ENCODE data around the gene FN3K.
A peak's percentile ranks its signal among the peaks of the same experiment; 100 is the strongest.

Gene FN3K

GRCh38 chr17:82752371-82753200 is 17.2 kb downstream of the FN3K start:
- no peak for DNase-seq (ENCODE audit: low spot score)

DNA sequence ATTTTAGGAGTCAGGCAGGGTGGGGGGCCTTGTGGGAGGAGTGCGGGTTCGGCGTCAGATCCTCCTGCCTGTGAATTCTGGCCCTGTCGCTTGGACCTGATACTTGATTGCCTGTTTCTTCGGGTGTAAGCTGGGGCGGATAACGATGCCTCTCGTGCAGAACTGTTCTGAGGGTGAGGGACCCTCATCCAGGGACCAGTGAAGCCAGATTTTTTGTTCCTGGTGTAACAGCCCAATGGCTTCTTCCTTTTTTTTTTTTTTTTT is 17.7 kb downstream of the FN3K start:
- TF ChIP-seq, protein P1, sequence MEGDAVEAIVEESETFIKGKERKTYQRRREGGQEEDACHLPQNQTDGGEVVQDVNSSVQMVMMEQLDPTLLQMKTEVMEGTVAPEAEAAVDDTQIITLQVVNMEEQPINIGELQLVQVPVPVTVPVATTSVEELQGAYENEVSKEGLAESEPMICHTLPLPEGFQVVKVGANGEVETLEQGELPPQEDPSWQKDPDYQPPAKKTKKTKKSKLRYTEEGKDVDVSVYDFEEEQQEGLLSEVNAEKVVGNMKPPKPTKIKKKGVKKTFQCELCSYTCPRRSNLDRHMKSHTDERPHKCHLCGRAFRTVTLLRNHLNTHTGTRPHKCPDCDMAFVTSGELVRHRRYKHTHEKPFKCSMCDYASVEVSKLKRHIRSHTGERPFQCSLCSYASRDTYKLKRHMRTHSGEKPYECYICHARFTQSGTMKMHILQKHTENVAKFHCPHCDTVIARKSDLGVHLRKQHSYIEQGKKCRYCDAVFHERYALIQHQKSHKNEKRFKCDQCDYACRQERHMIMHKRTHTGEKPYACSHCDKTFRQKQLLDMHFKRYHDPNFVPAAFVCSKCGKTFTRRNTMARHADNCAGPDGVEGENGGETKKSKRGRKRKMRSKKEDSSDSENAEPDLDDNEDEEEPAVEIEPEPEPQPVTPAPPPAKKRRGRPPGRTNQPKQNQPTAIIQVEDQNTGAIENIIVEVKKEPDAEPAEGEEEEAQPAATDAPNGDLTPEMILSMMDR (IDR thresholded peaks at IDR 0.05) = no peak
- no peak for DNase-seq (ENCODE audit: low spot score)
- Histone ChIP-seq H3K27ac (no peak overlapping the region), H3K4me3 (peak overlapping the region; percentile 99)

More at GRCh38 chr17:82752371-82753200, 17.2 kb downstream of the FN3K start:
- Histone ChIP-seq H3K27ac (peak overlapping the region; percentile 80 to 96), H3K4me3 (peak overlapping the region; percentile 99)
- TF ChIP-seq, protein P1 (IDR thresholded peaks at IDR 0.05) = no peak

- Histone ChIP-seq H3K27ac (no peak overlapping the region), H3K4me3 (no peak overlapping the region)
- TF ChIP-seq, protein P1 (IDR thresholded peaks at IDR 0.05) = no peak
- no peak for DNase-seq (ENCODE audit: low spot score)
These were observed 19.1 kb downstream of the FN3K start for GRCh38 chr17:82754297-82755208.

DNA sequence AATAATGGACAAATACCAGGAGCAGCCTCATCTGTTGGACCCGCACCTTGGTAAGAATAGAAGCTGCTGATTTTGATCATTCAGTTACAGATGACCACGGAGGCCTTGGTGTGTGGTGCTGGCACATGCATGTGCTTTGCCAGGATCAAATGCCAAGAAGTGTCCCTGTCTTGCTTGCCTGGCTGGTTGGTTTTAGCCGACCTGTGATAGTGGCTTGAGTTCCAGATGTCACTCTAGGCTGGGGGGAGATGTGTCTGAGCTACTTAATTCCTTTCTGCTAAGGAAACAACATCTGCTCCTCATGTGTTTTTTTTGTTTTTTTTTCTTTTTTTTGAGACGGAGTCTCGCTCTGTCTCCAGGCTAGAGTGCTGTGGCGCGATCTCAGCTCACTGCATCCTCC is 20.8 kb downstream of the FN3K start:
- no peak overlapping the region for H3K27ac ChIP-seq
- no peak for DNase-seq (ENCODE audit: low spot score)
- H3K4me3 ChIP-seq = no peak overlapping the region
- TF ChIP-seq, protein P1 (IDR thresholded peaks at IDR 0.05) = no peak

GRCh38 chr17:82765371-82765770 is 30.0 kb downstream of the FN3K start:
- TF ChIP-seq, protein P1 (IDR thresholded peaks at IDR 0.05) = no peak
- no peak for DNase-seq (ENCODE audit: low spot score)
- no peak overlapping the region for H3K27ac ChIP-seq

DNA sequence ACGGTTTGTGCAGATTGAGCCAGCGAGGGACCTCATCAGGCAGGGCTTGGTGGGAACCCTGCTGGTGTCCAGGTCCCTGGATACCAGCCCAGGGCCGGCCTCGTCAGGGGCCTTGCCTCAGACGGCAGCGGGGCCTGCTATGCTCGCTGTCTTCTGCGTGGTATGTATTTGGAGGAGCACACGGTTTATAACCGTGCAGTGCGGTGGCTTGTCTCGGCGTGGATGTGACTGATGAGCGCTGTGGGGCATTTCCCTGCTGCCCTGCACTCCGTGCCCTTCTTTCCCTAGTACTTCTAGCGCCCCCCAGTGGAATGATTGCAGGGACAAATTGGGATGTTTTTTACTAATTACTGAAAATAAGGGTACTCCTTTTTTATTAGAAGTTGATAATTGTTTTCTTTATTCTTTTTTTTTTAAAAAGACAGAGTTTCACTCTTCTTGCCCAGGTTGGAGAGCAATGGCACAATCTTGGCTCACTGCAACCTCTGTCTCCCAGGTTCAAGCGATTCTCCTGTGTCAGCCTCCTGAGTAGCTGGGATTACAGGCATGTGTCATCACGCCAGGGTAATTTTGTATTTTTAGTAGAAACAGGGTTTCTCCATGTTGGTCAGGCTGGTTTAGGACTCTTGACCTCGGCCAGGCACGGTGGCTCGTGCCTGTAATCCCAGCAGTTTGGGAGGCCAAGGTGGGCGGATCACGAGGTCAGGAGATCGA is 31.8 kb downstream of the FN3K start:
- Histone ChIP-seq H3K27ac (no peak overlapping the region), H3K4me3 (no peak overlapping the region)
- TF ChIP-seq, protein P1 (IDR thresholded peaks at IDR 0.05) = peak; percentile 32
- no peak for DNase-seq (ENCODE audit: low spot score)

More at GRCh38 chr17:82765371-82765770, 30.0 kb downstream of the FN3K start:
- no peak overlapping the region for H3K4me3 ChIP-seq

Measured in coronary artery (tissue), 2 donors.